ENCODE measurements around the gene RAET1L. TPM values are rescaled to one million over a fixed set of nuclear protein-coding genes. Genes with fewer than 3 reads are reported as not detected.

The RAET1L gene
- total and polyA plus RNA-seq, 2 experiments from 2014 or later: not detected

DNA sequence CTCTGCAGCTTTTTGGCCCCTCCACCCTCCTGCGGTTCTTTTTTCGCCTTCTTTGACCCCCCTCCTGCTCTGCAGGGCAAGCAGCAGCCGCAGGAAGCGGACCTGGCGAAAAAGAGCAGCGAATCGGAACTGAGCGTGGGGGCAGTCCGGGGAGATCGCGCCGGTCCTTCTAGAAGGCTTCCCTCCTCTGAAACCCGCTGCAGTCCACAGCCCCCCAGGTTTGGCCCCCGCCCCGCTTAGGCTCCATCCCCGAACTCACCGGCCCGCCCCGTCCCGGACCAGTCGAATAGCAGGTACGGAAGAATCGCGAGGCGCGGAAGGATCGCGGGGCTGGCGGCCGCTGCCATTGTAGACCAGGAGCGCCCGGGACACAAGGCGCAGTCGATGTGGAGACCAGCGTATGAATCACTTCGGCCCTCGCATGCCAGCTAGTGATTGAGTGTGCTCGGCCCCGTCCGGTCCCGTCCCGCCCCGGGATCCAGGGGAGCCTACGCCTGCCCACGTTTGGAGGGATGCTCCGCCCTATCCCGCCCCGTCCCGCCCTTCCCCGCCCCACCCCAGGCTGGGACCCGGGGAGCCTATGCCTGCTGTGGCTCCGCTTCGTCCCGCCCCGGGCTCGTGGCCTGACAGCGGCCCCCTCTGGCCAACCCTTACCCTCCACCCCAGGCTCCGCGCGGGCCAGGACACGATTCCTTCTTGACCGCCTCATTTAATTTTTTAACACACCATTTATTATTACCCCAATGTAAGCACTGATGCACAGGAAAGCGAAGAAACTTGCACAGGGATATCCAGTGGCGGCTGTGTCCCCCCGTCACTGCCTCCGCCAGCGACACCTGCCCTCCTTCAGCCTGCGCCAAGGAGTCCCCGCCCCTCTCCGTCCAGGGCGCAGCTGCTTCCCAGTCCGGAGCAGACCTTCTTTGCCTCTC lies 43.7 kb upstream of the RAET1L start, which contains the start of gene ULBP3 (continued):
- TF ChIP-seq, protein P1, sequence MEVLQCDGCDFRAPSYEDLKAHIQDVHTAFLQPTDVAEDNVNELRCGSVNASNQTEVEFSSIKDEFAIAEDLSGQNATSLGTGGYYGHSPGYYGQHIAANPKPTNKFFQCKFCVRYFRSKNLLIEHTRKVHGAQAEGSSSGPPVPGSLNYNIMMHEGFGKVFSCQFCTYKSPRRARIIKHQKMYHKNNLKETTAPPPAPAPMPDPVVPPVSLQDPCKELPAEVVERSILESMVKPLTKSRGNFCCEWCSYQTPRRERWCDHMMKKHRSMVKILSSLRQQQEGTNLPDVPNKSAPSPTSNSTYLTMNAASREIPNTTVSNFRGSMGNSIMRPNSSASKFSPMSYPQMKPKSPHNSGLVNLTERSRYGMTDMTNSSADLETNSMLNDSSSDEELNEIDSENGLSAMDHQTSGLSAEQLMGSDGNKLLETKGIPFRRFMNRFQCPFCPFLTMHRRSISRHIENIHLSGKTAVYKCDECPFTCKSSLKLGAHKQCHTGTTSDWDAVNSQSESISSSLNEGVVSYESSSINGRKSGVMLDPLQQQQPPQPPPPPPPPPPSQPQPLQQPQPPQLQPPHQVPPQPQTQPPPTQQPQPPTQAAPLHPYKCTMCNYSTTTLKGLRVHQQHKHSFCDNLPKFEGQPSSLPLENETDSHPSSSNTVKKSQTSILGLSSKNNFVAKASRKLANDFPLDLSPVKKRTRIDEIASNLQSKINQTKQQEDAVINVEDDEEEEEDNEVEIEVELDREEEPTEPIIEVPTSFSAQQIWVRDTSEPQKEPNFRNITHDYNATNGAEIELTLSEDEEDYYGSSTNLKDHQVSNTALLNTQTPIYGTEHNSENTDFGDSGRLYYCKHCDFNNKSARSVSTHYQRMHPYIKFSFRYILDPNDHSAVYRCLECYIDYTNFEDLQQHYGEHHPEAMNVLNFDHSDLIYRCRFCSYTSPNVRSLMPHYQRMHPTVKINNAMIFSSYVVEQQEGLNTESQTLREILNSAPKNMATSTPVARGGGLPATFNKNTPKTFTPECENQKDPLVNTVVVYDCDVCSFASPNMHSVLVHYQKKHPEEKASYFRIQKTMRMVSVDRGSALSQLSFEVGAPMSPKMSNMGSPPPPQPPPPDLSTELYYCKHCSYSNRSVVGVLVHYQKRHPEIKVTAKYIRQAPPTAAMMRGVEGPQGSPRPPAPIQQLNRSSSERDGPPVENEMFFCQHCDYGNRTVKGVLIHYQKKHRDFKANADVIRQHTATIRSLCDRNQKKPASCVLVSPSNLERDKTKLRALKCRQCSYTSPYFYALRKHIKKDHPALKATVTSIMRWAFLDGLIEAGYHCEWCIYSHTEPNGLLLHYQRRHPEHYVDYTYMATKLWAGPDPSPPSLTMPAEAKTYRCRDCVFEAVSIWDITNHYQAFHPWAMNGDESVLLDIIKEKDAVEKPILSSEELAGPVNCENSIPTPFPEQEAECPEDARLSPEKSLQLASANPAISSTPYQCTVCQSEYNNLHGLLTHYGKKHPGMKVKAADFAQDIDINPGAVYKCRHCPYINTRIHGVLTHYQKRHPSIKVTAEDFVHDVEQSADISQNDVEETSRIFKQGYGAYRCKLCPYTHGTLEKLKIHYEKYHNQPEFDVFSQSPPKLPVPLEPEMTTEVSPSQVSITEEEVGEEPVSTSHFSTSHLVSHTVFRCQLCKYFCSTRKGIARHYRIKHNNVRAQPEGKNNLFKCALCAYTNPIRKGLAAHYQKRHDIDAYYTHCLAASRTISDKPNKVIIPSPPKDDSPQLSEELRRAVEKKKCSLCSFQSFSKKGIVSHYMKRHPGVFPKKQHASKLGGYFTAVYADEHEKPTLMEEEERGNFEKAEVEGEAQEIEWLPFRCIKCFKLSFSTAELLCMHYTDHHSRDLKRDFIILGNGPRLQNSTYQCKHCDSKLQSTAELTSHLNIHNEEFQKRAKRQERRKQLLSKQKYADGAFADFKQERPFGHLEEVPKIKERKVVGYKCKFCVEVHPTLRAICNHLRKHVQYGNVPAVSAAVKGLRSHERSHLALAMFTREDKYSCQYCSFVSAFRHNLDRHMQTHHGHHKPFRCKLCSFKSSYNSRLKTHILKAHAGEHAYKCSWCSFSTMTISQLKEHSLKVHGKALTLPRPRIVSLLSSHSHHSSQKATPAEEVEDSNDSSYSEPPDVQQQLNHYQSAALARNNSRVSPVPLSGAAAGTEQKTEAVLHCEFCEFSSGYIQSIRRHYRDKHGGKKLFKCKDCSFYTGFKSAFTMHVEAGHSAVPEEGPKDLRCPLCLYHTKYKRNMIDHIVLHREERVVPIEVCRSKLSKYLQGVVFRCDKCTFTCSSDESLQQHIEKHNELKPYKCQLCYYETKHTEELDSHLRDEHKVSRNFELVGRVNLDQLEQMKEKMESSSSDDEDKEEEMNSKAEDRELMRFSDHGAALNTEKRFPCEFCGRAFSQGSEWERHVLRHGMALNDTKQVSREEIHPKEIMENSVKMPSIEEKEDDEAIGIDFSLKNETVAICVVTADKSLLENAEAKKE (CRISPR knock-in tag; IDR thresholded peaks at IDR 0.05): no peak
- no peak for TF ChIP-seq EZH2 (IDR thresholded peaks at IDR 0.05; ENCODE audit: low read depth, unreplicated experiment)
- TF ChIP-seq ZNF331 (CRISPR knock-in tag; IDR thresholded peaks at IDR 0.05; ENCODE audit: low read depth): no peak
- TF ChIP-seq, protein P2, sequence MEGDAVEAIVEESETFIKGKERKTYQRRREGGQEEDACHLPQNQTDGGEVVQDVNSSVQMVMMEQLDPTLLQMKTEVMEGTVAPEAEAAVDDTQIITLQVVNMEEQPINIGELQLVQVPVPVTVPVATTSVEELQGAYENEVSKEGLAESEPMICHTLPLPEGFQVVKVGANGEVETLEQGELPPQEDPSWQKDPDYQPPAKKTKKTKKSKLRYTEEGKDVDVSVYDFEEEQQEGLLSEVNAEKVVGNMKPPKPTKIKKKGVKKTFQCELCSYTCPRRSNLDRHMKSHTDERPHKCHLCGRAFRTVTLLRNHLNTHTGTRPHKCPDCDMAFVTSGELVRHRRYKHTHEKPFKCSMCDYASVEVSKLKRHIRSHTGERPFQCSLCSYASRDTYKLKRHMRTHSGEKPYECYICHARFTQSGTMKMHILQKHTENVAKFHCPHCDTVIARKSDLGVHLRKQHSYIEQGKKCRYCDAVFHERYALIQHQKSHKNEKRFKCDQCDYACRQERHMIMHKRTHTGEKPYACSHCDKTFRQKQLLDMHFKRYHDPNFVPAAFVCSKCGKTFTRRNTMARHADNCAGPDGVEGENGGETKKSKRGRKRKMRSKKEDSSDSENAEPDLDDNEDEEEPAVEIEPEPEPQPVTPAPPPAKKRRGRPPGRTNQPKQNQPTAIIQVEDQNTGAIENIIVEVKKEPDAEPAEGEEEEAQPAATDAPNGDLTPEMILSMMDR (conservative IDR thresholded peaks at IDR 0.05; ENCODE audit: low read depth in 2 of 2): peak; percentile 65 to 71
- no peak for TF ChIP-seq JUNB (IDR thresholded peaks at IDR 0.05; ENCODE audit: unreplicated experiment)
- peak; percentile 22; the same call in 1 of the 2 replicates for TF ChIP-seq CREB1 (CRISPR knock-in tag; IDR thresholded peaks at IDR 0.05; ENCODE audit: low read depth)

Measured in GM23338 (cell line).